NCI-H82 treated with DMSO at 0.1 percent for 48 hours (cell line): ENCODE results near the gene EGFL8.
"Not testable (repeated sequence)": the region's sequence is repeated elsewhere in the genome, so short reads cannot be mapped to it uniquely, and the experiment has no call there.

Experiments used
- DNase-seq: peaks from one replicate; lab custom pipeline; 2025; ENCODE audit not compliant: unreplicated experiment; lab: John Stamatoyannopoulos, UW

Gene EGFL8

GRCh38 chr6:32182555-32182981, 18.2 kb downstream of the EGFL8 start:
- no peak for DNase-seq

- no peak for DNase-seq
Observed at GRCh38 chr6:32183030-32183429, 18.6 kb downstream of the EGFL8 start.

GRCh38 chr6:32183483-32184083, 19.2 kb downstream of the EGFL8 start:
- DNase-seq = no peak

GRCh38 chr6:32184084-32184640, 19.8 kb downstream of the EGFL8 start, which contains the start of gene AGER:
TSS of gene AGER (minus strand) at chr6:32184253. CDS start at chr6:32184222, 31 bp downstream.
- DNase-seq = no peak

- peak; percentile 49 for DNase-seq
Observed at GRCh38 chr6:32185681-32186131, 21.3 kb downstream of the EGFL8 start.

- not testable (repeated sequence) for DNase-seq
Observed at GRCh38 chr6:32186151-32186840, 21.9 kb downstream of the EGFL8 start.

GRCh38 chr6:32187009-32187709, 22.8 kb downstream of the EGFL8 start:
- DNase-seq = no peak

- DNase-seq = not testable (repeated sequence)
Observed at GRCh38 chr6:32187725-32188380, 23.5 kb downstream of the EGFL8 start.

GRCh38 chr6:32188381-32189068, 24.1 kb downstream of the EGFL8 start:
- DNase-seq = no peak

- no peak for DNase-seq
Observed at GRCh38 chr6:32189069-32189741, 24.8 kb downstream of the EGFL8 start.

- no peak for DNase-seq
Observed at GRCh38 chr6:32189742-32190053, 25.3 kb downstream of the EGFL8 start.

- peak; percentile 96 for DNase-seq
Observed at GRCh38 chr6:32190054-32190851, 25.9 kb downstream of the EGFL8 start, which contains the start of gene PBX2. TSS of gene PBX2 (minus strand) at chr6:32190202. CDS start at chr6:32189915, 287 bp downstream.

- DNase-seq = no peak
Observed at GRCh38 chr6:32190911-32191677, 26.7 kb downstream of the EGFL8 start.

GRCh38 chr6:32191696-32192607, 27.6 kb downstream of the EGFL8 start:
- no peak for DNase-seq

- no peak for DNase-seq
Observed at GRCh38 chr6:32192608-32193039, 28.2 kb downstream of the EGFL8 start, which contains the start of gene GPSM3. TSS of gene GPSM3 (minus strand) at chr6:32192643. CDS start at chr6:32192513, 130 bp downstream.

GRCh38 chr6:32193096-32193495, 28.7 kb downstream of the EGFL8 start:
- not testable (repeated sequence) for DNase-seq

GRCh38 chr6:32194388-32194787, 30.0 kb downstream of the EGFL8 start:
- DNase-seq = no peak
